ENCODE measurements around the gene PLEKHM3.
"Not testable (repeated sequence)": the region's sequence is repeated elsewhere in the genome, so short reads cannot be mapped to it uniquely, and the experiment has no call there.

Gene PLEKHM3

DNA sequence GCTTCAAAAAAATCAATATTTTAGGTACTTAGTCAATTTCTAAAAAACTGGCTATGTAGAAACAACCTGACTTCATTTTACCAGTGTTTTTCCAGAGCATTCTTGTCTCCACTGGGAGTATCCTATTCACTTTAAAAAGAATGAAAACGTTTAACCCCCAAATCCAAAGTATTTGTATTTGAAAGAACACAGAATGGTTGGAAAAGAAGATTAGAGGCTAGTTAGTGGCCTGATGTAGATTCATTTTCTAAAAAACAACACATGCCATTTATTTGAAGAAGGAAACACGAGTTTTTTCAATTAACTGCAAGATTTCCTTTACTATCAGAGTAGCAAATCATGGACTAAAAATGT, 74.6 kb downstream of the PLEKHM3 start:
- no peak for DNase-seq (ENCODE audit: low spot score)

- no peak for DNase-seq (ENCODE audit: low spot score)
Observed at GRCh38 chr2:207950063-207950760, 75.1 kb downstream of the PLEKHM3 start.

GRCh38 chr2:207949245-207949644, 76.1 kb downstream of the PLEKHM3 start:
- DNase-seq (ENCODE audit: low spot score) = not testable (repeated sequence)

DNA sequence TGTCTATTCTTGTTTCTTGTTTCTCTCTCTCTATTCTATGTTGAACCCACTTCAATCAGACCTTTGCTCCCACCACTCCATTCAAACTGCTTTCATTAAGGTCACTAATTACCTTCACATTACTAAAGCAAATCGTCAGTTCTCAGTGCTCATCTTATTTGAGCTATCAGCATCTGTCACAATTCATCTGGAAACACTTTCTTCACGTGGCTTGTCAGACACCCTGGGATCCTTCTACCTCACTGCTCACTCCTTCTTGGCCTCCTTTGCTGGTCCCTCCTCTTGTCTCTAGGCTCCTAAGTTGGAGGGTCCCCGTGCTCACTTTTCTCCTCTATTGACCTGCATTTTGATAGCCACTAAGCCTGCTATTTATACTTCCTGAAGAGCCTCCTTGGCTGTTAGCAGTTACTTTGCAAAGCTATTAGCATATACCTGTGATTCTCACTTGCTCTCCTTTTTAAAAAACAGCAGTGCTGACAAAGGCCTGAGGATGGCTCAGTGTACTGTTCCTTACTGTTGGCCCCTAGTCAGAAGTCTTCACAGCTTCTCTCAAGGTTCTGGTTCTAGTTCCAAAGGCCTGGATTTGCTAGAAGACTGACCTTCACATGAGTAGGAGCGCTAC, 80.2 kb downstream of the PLEKHM3 start:
- DNase-seq (ENCODE audit: low spot score) = no peak

GRCh38 chr2:207944334-207944733, 81.0 kb downstream of the PLEKHM3 start:
- no peak for DNase-seq (ENCODE audit: low spot score)

DNA sequence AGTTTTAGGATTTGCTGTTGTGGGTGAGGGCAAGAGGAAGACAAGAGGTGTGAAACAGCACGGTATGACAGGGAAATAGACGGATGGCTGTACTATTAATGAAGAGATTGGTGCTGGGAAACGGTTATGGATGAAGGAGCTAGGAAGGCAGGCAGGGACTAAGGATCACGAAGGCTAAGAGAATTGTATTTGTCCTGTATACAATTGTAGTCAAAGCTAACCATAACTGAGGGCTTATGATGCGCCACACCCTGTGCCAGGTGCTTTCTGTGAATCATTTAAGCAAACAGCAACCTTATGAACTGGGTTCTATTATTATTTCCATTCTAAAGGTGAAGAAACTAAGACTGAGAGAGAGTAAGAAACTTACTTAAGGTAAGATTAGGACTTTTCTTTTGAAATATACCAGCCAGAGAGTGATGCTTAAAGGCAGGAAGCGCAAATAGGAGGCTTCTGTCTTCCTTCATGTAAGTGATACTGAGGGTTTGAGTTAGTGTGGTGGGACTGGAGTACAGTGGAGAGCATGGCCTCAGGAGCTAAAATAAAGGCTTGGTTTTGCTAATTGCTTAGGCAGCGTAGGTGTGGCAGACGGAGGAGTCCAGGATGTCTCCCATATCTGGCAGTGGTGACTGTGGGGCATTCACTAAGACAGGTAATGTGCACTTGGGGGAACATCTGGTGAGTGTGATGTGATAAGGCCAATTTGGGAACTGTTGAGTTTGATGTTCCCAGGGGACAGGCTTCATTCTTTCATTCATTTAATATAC, 85.8 kb downstream of the PLEKHM3 start:
- no peak for DNase-seq (ENCODE audit: low spot score)

DNA sequence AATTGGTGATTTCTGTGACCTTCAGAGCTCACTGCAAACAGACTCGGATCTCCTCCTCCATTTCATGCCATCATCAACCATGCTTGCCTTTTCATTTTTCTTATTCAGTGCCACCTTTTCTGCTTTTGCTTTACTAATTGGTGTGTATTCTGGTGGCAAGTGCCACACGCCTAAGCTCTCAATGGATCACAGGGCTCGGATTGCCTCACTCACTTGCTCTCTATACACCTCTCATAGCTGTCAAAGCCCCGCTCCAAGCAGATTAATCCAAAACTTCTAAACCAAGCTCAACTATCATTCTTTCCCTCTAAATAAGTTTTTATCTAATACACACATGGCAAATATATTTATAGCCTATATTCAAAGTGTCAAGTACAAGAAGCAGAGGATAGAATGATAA, 86.4 kb downstream of the PLEKHM3 start:
- DNase-seq (ENCODE audit: low spot score) = no peak

- DNase-seq (ENCODE audit: low spot score) = no peak
Observed at GRCh38 chr2:207938415-207938814, 86.9 kb downstream of the PLEKHM3 start.

DNA sequence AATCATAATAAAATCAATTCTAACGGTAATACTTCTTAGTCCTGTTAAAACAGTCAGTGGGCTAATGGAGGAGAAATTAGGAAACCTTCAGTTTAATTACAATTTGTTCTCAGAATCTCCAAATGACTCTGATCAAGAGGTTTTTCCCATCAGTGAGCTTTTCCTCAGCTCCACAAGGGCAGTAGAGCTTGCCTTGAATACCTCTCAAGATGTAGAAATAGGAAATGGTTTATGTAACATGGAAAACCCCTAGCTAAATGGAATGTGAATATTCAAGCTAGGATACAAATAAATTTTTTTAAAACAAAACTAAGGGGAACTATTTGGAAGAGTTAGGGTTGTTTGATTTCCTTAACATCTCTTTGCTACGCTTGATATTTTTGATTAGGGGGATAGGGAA, 87.5 kb downstream of the PLEKHM3 start:
- DNase-seq (ENCODE audit: low spot score) = no peak

GRCh38 chr2:207937253-207937652, 88.1 kb downstream of the PLEKHM3 start:
- DNase-seq (ENCODE audit: low spot score) = no peak

- DNase-seq (ENCODE audit: low spot score) = no peak
Observed at GRCh38 chr2:207936380-207936779, 88.9 kb downstream of the PLEKHM3 start.

- DNase-seq (ENCODE audit: low spot score) = no peak
Observed at GRCh38 chr2:207935991-207936370, 89.3 kb downstream of the PLEKHM3 start.

GRCh38 chr2:207935121-207935990, 90.0 kb downstream of the PLEKHM3 start:
- DNase-seq (ENCODE audit: low spot score) = no peak

DNA sequence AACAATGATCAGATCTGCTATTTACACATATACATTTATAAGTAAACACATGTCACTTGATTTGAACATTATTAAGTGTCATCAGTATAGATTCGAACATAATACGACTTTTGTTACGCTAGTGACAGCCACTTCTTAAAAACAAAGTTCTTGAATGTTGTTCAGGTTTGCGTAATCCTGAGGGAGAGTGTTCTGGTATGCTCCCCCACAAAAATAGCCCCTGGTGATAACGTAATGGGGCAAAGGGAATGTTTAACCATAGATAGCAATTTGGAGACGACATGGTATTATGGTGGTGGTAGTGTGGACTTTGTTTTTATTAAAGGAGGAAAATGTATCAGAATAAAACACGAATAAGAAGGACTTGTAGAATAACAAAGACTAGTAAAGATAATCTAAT, 90.6 kb downstream of the PLEKHM3 start:
- DNase-seq (ENCODE audit: low spot score) = no peak

- DNase-seq (ENCODE audit: low spot score) = no peak
Observed at GRCh38 chr2:207933396-207934065, 91.8 kb downstream of the PLEKHM3 start.

DNA sequence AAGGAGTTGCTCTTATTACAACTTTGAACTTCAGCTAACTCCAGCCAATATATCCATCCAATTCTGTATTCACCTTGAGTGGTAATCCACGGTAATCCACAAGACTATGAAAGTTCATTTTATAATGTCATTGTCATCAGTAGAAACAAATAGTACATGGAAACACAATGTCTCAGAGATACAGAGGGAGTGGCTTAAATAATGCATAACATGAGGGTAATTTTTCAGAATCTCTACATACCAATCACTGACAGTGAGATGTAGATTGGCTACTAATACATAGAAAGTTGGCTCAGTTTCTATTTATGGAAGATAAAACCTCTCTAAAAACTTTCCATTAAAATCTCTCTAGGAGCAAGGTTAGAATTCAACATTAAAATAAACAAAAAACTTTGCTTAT, 93.2 kb downstream of the PLEKHM3 start:
- no peak for DNase-seq (ENCODE audit: low spot score)

GRCh38 chr2:207930747-207931146, 94.6 kb downstream of the PLEKHM3 start:
- DNase-seq (ENCODE audit: low spot score) = no peak

DNA sequence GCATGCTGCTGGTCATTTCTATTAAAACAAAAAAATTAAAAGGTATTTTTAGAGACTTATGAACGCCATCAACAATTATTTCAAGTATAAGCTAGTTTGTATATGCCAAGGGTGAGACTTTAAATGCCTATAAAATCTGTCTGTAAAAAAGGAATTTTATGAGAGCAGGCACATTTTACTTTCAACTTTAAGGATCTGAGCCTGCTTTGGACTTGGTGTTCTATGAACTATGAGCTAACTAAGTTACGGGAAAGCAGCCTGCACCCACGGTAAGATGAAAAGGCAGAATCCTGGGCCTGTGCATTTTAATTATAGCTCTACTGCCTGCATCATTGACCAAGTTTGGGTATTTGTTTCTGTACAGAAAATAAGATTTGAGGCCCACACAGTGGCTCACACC, 95.4 kb downstream of the PLEKHM3 start:
- no peak for DNase-seq (ENCODE audit: low spot score)

GRCh38 chr2:207928079-207928478, 97.2 kb downstream of the PLEKHM3 start:
- no peak for DNase-seq (ENCODE audit: low spot score)

DNA sequence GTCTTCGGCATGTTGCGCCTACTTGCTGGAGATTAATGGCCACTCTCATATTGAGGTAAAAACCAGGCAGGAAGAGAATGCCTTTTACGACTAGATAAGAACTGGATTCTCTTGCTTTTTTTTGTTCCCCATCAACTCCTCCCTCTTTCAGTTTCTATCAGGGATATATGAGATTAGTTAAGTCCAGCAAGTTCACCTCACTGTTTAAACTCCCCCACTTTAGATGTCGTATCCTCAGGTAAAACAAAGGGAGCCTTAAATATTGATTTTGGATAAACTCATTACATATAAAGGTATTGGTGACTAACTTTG, 98.4 kb downstream of the PLEKHM3 start:
- no peak for DNase-seq (ENCODE audit: low spot score)

- no peak for DNase-seq (ENCODE audit: low spot score)
Observed at GRCh38 chr2:207926133-207926988, 99.0 kb downstream of the PLEKHM3 start.
